ENCODE results near the gene AOPEP. TPM values are rescaled to one million over a fixed set of nuclear protein-coding genes. Genes with fewer than 3 reads are reported as not detected.

AOPEP gene
- total and polyA plus RNA-seq, 11 donors: 105 to 310 (median 185) TPM

DNA sequence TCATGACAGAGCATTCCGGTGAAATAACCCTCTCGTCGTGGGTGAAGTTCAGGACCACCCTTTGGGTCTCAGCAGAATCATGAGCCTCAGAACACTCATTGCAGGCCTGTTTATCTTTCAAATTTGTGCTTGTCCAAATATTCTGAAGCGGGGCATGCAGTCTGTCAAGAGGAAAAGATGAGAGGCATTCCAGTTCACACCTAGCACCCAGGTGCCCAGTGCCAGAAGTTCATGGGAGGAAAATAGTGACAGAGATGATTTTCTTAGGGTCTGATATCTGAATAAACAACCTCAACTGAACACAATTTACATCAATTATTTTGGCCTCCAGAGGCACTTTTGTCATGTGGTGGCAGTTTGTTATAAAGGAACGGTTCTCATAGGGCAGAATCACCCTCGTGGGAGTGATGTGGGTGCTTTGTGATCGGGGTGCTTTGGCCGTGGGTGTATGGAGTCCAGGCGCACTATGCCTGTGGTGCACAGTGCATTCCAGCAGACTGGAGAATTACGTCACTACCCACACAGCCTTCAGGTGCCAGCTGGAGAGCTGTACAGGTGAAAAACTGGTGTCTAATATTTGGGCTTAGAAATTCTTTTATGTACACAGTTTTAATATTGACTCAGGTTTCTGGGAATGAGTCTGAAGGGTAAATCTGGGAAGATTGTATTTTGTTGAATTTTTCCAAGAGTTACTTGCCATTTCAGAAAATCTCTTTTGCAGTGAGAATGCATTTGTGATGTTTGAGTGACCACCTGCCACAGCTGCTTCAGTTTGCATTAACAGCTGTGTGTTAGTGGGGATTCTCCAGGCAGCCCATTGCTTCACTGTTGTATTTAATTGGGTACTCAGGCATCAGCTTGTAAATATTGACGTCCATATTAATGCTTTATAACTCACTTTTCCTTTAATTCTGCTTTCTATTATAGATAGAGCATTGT lies 301.7 kb downstream of the AOPEP start:
- WGBS, 4 donors: 49 to 60% (median 54%) methylated on average over 11 of the region's 11 CpGs
- DNase-seq: no peak
- TF ChIP-seq, protein P1, sequence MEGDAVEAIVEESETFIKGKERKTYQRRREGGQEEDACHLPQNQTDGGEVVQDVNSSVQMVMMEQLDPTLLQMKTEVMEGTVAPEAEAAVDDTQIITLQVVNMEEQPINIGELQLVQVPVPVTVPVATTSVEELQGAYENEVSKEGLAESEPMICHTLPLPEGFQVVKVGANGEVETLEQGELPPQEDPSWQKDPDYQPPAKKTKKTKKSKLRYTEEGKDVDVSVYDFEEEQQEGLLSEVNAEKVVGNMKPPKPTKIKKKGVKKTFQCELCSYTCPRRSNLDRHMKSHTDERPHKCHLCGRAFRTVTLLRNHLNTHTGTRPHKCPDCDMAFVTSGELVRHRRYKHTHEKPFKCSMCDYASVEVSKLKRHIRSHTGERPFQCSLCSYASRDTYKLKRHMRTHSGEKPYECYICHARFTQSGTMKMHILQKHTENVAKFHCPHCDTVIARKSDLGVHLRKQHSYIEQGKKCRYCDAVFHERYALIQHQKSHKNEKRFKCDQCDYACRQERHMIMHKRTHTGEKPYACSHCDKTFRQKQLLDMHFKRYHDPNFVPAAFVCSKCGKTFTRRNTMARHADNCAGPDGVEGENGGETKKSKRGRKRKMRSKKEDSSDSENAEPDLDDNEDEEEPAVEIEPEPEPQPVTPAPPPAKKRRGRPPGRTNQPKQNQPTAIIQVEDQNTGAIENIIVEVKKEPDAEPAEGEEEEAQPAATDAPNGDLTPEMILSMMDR (IDR thresholded peaks at IDR 0.05): no peak
- no peak for TF ChIP-seq POLR2A (IDR thresholded peaks at IDR 0.05)
- Histone ChIP-seq H3K9me3 (no peaks in the 10 kb centered on the region), H3K27me3 (no peaks in the 10 kb centered on the region), H3K4me1 (peaks cover 13 to 100% (median 94%) of the 10 kb centered on the region in 12 donors), H3K27ac (peak overlapping the region in 8 of 12 donors; percentile 9 to 99 (median 16)), H3K4me3 (peak overlapping the region in 1 of 12 donors; percentile 3), H3K36me3 (peaks cover 0 to 58% (median 4%) of the 10 kb centered on the region in 9 donors)
- intact Hi-C loops (cut with DNase I): no loop called here
- ATAC-seq: no peak

DNA sequence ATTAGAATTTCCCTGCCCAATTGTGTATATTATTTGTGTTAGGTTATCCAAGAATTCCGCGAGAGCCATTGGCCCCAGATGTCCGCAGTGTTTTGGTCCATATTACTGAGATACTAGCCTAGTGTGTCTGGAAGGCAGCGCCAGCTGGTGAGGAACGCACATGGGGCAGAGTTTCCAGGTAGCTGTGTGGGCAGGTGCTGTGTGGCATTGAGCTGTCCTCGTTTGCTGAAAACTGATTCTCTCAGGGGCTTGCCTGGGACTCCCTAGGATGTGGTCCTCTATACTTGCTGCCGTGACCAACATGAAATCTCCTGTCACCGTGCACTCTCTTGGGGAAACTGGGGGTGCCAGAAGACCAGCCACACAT lies 302.3 kb downstream of the AOPEP start:
- 52 to 71% (median 64%) methylated on average over 8 of the region's 8 CpGs for WGBS, 4 donors
- no peaks in the 10 kb centered on the region for H3K27me3 ChIP-seq
- TF ChIP-seq POLR2A (IDR thresholded peaks at IDR 0.05): no peak
- TF ChIP-seq, protein P1 (IDR thresholded peaks at IDR 0.05): no peak
- peak overlapping the region in 5 of 12 donors; percentile 14 to 99 (median 49) for H3K27ac ChIP-seq
- no peak for ATAC-seq
- peak overlapping the region in 1 of 12 donors; percentile 3 for H3K4me3 ChIP-seq
- intact Hi-C loops (cut with DNase I): no loop called here
- peaks cover 0 to 51% (median 4%) of the 10 kb centered on the region in 9 donors for H3K36me3 ChIP-seq
- no peaks in the 10 kb centered on the region for H3K9me3 ChIP-seq
- peaks cover 6 to 100% (median 91%) of the 10 kb centered on the region in 12 donors for H3K4me1 ChIP-seq
- DNase-seq: no peak

DNA sequence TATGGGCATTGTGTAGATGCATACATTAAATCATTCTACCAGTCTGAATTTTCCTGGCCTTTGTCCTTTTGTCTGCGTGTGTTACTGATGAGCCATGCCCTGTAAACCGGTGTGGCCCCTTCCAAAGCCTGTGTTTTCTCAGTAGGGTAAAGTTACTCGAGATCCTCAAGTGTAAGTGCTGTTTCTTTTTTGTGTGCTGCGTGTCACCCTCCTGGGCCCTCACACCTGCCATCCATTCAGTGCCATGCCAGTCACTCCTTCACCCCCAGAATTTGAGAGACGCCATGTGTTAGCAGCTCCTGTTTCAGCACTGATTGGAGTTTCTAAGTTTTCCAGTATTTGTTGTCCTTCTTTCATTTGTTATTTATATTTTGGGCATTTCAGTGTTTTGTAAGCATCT lies 302.8 kb downstream of the AOPEP start:
- Histone ChIP-seq H3K9me3 (no peaks in the 10 kb centered on the region), H3K27me3 (no peaks in the 10 kb centered on the region), H3K27ac (peak overlapping the region in 8 of 12 donors; percentile 14 to 99 (median 32)), H3K36me3 (peaks cover 0 to 52% (median 4%) of the 10 kb centered on the region in 9 donors), H3K4me1 (peaks cover 2 to 100% (median 90%) of the 10 kb centered on the region in 12 donors), H3K4me3 (no peak overlapping the region)
- no peak for DNase-seq
- TF ChIP-seq, protein P1 (IDR thresholded peaks at IDR 0.05): no peak
- no peak for TF ChIP-seq POLR2A (IDR thresholded peaks at IDR 0.05)
- intact Hi-C loops (cut with DNase I): no loop called here
- 52 to 58% (median 56%) methylated on average over 5 of the region's 5 CpGs for WGBS, 4 donors
- no peak for ATAC-seq

DNA sequence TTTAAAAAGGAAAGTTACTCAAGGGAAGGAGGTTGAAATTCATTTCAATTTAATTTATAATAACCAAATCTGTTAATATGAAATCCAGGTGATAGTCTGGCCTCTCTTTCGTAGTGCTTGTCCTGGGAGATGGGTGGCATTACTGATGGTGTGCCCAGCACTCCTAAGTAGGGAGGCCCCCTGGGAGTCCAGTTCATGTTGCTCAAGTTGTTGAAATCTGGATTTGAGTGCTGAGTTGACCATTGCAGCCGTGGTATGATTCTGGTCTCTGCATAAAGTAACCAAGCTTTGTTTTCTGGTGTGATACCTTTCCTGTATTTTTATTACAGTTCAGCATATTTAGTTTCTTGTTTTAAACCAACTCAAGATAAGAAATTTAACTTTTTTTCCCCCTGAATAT lies 303.2 kb downstream of the AOPEP start:
- H3K4me3 ChIP-seq: no peak overlapping the region
- H3K27me3 ChIP-seq: no peaks in the 10 kb centered on the region
- H3K27ac ChIP-seq: peak overlapping the region in 8 of 12 donors; percentile 15 to 99 (median 46)
- intact Hi-C loops (cut with DNase I): no loop called here
- peaks cover 0 to 100% (median 90%) of the 10 kb centered on the region in 12 donors for H3K4me1 ChIP-seq
- ATAC-seq (no peak), DNase-seq (no peak)
- WGBS, 4 donors: 30 to 49% (median 43%) methylated on average over 2 of the region's 2 CpGs
- H3K36me3 ChIP-seq: peaks cover 0 to 57% (median 7%) of the 10 kb centered on the region in 9 donors
- H3K9me3 ChIP-seq: no peaks in the 10 kb centered on the region
- no peak for TF ChIP-seq POLR2A (IDR thresholded peaks at IDR 0.05)
- TF ChIP-seq, protein P1 (IDR thresholded peaks at IDR 0.05): no peak

Measured in heart left ventricle (tissue), 16 donors.